ENCODE results near the gene SIM2.

The SIM2 gene

GRCh38 chr21:36716387-36716786, 17.5 kb downstream of the SIM2 start:
- H3K4me1 ChIP-seq (ENCODE audit: low read depth, poor library complexity, severe bottlenecking) = no peaks in the 10 kb centered on the region
- no peak overlapping the region for H3K27ac ChIP-seq
- H3K9ac ChIP-seq = no peak overlapping the region
- H4K20me1 ChIP-seq (ENCODE audit: insufficient read depth) = no peaks in the 10 kb centered on the region
- no peaks in the 10 kb centered on the region for H3K79me2 ChIP-seq (ENCODE audit: insufficient read depth, low read depth)
- no peak overlapping the region for H3K4me3 ChIP-seq (IDR thresholded peaks at IDR 0.05; ENCODE audit: insufficient read depth, low read depth, low read length)
- H3K27me3 ChIP-seq (ENCODE audit: insufficient read depth, low read depth) = no peaks in the 10 kb centered on the region
- H3K36me3 ChIP-seq (ENCODE audit: insufficient read depth) = no peaks in the 10 kb centered on the region
- H3K4me2 ChIP-seq = no peak overlapping the region
- no peak for TF ChIP-seq CTCF (conservative IDR thresholded peaks at IDR 0.05; ENCODE audit: low read depth, low read length)
- no peak overlapping the region for H2AFZ ChIP-seq (ENCODE audit: low read depth)

DNA sequence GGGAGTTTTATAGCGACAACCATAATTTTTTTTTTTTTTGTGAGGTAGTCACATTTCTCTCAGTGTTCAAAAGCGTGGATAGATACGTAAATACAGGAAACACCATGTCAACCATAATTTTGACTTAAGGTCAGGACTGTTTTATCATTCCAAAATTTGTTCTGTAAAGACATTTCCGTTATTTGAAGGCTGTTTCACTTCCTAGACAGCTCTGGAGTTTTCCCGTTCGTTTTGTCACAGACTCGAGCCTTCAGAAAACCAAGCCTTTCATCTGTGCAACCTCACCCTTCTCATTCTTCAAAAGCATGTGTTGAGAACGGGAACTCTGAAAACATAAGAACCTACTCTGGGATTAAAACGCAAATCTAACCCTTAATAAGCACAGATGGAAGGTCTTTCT, 17.9 kb downstream of the SIM2 start:
- H4K20me1 ChIP-seq (ENCODE audit: insufficient read depth) = no peaks in the 10 kb centered on the region
- H3K9ac ChIP-seq = no peak overlapping the region
- no peaks in the 10 kb centered on the region for H3K79me2 ChIP-seq (ENCODE audit: insufficient read depth, low read depth)
- H3K27ac ChIP-seq = no peak overlapping the region
- H3K4me1 ChIP-seq (ENCODE audit: low read depth, poor library complexity, severe bottlenecking) = no peaks in the 10 kb centered on the region
- H2AFZ ChIP-seq (ENCODE audit: low read depth) = no peak overlapping the region
- no peak for TF ChIP-seq CTCF (conservative IDR thresholded peaks at IDR 0.05; ENCODE audit: low read depth, low read length)
- H3K4me2 ChIP-seq = no peak overlapping the region
- no peak overlapping the region for H3K4me3 ChIP-seq (IDR thresholded peaks at IDR 0.05; ENCODE audit: insufficient read depth, low read depth, low read length)
- H3K27me3 ChIP-seq (ENCODE audit: insufficient read depth, low read depth) = no peaks in the 10 kb centered on the region
- H3K36me3 ChIP-seq (ENCODE audit: insufficient read depth) = no peaks in the 10 kb centered on the region

GRCh38 chr21:36717976-36718375, 19.1 kb downstream of the SIM2 start:
- no peaks in the 10 kb centered on the region for H3K79me2 ChIP-seq (ENCODE audit: insufficient read depth, low read depth)
- no peak for TF ChIP-seq CTCF (conservative IDR thresholded peaks at IDR 0.05; ENCODE audit: low read depth, low read length)

GRCh38 chr21:36718951-36719501, 20.1 kb downstream of the SIM2 start:
- Histone ChIP-seq H4K20me1 (ENCODE audit: insufficient read depth) (no peaks in the 10 kb centered on the region), H3K27ac (no peak overlapping the region), H3K9ac (no peak overlapping the region), H2AFZ (ENCODE audit: low read depth) (no peak overlapping the region), H3K4me2 (no peak overlapping the region), H3K36me3 (ENCODE audit: insufficient read depth) (no peaks in the 10 kb centered on the region), H3K4me1 (ENCODE audit: low read depth, poor library complexity, severe bottlenecking) (no peaks in the 10 kb centered on the region), H3K79me2 (ENCODE audit: insufficient read depth, low read depth) (no peaks in the 10 kb centered on the region), H3K4me3 (IDR thresholded peaks at IDR 0.05; ENCODE audit: insufficient read depth, low read depth, low read length) (no peak overlapping the region), H3K27me3 (ENCODE audit: insufficient read depth, low read depth) (no peaks in the 10 kb centered on the region)
- no peak for TF ChIP-seq CTCF (conservative IDR thresholded peaks at IDR 0.05; ENCODE audit: low read depth, low read length)

More at GRCh38 chr21:36717976-36718375, 19.1 kb downstream of the SIM2 start:
- no peak overlapping the region for H2AFZ ChIP-seq (ENCODE audit: low read depth)
- no peak overlapping the region for H3K9ac ChIP-seq
- no peaks in the 10 kb centered on the region for H4K20me1 ChIP-seq (ENCODE audit: insufficient read depth)
- H3K27me3 ChIP-seq (ENCODE audit: insufficient read depth, low read depth) = no peaks in the 10 kb centered on the region
- no peak overlapping the region for H3K4me2 ChIP-seq
- no peak overlapping the region for H3K4me3 ChIP-seq (IDR thresholded peaks at IDR 0.05; ENCODE audit: insufficient read depth, low read depth, low read length)
- no peaks in the 10 kb centered on the region for H3K4me1 ChIP-seq (ENCODE audit: low read depth, poor library complexity, severe bottlenecking)
- H3K27ac ChIP-seq = no peak overlapping the region
- no peaks in the 10 kb centered on the region for H3K36me3 ChIP-seq (ENCODE audit: insufficient read depth)

All from KMS-11 (cell line).